ENCODE data around the gene BRICD5. TPM values are rescaled to one million over a fixed set of nuclear protein-coding genes. Genes with fewer than 3 reads are reported as not detected.

Gene BRICD5
- total RNA-seq, 3 donors from 2014 or later (not counting 1 experiment from before 2014, with no cell fraction given): 3.2 to 5.2 (median 3.6) TPM

DNA sequence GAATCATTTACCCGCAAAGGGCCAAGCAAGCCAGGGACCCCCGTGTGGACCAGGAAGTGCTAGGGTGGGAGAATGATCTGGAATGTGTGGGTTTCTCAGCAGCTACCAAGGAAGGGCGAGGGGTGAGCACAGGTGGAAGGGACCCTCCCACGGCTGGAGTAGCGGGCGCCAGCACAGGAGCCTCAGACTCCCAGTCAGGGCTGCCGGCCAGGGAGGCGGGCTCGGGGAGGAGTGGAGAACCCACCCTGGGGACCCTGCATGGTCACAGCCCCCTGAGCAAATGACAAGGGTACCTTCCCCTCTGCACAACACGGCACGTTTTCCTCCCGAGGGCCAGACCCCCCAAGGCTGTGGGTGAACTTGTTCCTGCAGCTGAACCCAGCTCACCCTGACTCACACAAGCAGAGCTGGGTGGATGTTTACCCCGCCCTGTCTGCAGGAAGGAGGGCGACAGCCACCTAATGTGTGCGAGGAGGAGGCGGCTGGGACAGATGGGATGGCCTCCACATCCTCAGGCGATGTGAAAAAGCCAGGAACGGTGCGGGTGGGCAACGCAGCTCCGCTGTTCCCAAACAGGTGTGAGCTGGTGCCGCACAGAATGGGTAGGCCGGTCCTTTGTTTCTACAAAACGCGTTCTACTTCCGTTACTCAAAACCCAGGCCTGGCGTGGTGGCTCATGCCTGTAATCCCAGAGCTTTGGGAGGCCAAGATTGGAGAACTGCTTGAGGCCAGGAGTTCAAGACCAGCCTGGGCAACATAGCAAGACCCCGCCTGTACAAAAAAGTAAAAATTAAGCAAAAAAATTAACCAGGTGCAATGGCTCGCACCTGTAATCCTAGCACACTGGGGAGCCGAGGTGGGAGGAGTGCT lies 34.5 kb upstream of the BRICD5 start:
- ATAC-seq (no peak), DNase-seq (no peak)
- 96% methylated on average over 30 of the region's 30 CpGs for WGBS (ENCODE audit: insufficient coverage)
- H3K4me3 Mint-ChIP-seq: no peak overlapping the region
- H3K36me3 Mint-ChIP-seq: no peaks in the 10 kb centered on the region
- no peak overlapping the region for H3K27ac Mint-ChIP-seq
- Histone ChIP-seq H3K27me3 (ENCODE audit: control insufficient read depth, insufficient read depth, low read length) (no peaks in the 10 kb centered on the region), H3K27ac (ENCODE audit: low read length) (no peak overlapping the region), H3K9me3 (ENCODE audit: control insufficient read depth, insufficient read depth, low read length) (no peaks in the 10 kb centered on the region), H3K4me3 (ENCODE audit: low read length) (no peak overlapping the region), H3K4me1 (ENCODE audit: control insufficient read depth, insufficient read depth, low read length) (peaks cover 2% of the 10 kb centered on the region), H3K36me3 (ENCODE audit: control insufficient read depth, insufficient read depth, low read length) (peaks cover 29% of the 10 kb centered on the region)
- H3K9me3 Mint-ChIP-seq: no peaks in the 10 kb centered on the region
- TF ChIP-seq, protein P1, sequence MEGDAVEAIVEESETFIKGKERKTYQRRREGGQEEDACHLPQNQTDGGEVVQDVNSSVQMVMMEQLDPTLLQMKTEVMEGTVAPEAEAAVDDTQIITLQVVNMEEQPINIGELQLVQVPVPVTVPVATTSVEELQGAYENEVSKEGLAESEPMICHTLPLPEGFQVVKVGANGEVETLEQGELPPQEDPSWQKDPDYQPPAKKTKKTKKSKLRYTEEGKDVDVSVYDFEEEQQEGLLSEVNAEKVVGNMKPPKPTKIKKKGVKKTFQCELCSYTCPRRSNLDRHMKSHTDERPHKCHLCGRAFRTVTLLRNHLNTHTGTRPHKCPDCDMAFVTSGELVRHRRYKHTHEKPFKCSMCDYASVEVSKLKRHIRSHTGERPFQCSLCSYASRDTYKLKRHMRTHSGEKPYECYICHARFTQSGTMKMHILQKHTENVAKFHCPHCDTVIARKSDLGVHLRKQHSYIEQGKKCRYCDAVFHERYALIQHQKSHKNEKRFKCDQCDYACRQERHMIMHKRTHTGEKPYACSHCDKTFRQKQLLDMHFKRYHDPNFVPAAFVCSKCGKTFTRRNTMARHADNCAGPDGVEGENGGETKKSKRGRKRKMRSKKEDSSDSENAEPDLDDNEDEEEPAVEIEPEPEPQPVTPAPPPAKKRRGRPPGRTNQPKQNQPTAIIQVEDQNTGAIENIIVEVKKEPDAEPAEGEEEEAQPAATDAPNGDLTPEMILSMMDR (IDR thresholded peaks at IDR 0.05): no peak
- no peaks in the 10 kb centered on the region for H3K4me1 Mint-ChIP-seq
- H3K27me3 Mint-ChIP-seq (ENCODE audit: low read depth in 2 of 2): no peaks in the 10 kb centered on the region
- intact Hi-C loops (cut with micrococcal nuclease): no loop called here

DNA sequence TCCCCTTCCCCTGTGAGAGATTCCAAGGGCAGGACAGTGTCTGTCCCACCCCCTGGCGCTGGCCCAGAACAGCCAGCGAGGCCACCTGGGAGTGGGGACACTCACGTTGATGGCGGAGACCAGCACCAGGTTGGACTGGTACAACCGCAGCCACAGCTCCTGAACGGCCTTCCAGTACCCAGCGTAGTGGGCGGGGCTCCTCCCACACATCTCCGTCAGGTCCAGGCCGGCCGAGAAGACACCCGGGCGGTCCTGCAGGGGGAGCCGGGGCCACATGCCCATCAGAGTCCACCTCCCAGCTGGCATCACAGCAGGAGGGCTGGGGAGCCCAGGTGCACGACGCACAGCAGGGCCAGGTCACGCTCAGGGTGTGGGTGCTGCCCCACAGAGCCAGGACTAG lies 33.6 kb upstream of the BRICD5 start:
- no peak overlapping the region for H3K27ac ChIP-seq (ENCODE audit: low read length)
- H3K27me3 Mint-ChIP-seq (ENCODE audit: low read depth in 2 of 2): no peaks in the 10 kb centered on the region
- 90% methylated on average over 17 of the region's 17 CpGs for WGBS (ENCODE audit: insufficient coverage)
- H3K9me3 Mint-ChIP-seq: no peaks in the 10 kb centered on the region
- H3K4me3 Mint-ChIP-seq: no peak overlapping the region
- no peaks in the 10 kb centered on the region for H3K9me3 ChIP-seq (ENCODE audit: control insufficient read depth, insufficient read depth, low read length)
- H3K4me1 ChIP-seq (ENCODE audit: control insufficient read depth, insufficient read depth, low read length): no peaks in the 10 kb centered on the region
- H3K4me1 Mint-ChIP-seq: no peaks in the 10 kb centered on the region
- H3K36me3 Mint-ChIP-seq: no peaks in the 10 kb centered on the region
- H3K27me3 ChIP-seq (ENCODE audit: control insufficient read depth, insufficient read depth, low read length): no peaks in the 10 kb centered on the region
- peaks cover 29% of the 10 kb centered on the region for H3K36me3 ChIP-seq (ENCODE audit: control insufficient read depth, insufficient read depth, low read length)
- TF ChIP-seq, protein P1 (IDR thresholded peaks at IDR 0.05): no peak
- no peak for DNase-seq
- H3K4me3 ChIP-seq (ENCODE audit: low read length): no peak overlapping the region
- intact Hi-C loops (cut with micrococcal nuclease): no loop called here
- ATAC-seq: no peak
- no peak overlapping the region for H3K27ac Mint-ChIP-seq

DNA sequence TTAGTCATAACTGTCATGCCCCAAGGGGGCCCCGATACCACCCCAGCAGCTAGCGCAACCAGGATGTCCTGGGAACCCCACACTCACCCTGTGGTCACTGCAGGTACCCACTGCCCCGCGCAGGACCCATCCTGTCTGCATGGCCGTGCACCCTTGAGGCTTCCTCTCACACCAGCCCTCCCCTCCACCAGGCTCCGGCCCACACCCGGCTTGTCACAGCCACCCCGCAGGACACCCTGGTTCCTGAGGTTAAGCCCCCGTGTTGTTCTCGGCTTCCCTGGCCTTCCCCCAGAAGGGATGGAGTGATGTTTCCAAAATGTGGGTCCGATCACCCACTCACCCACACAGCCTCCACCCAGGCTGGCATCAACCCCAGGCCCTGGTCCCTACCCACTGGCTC lies 33.1 kb upstream of the BRICD5 start:
- WGBS (ENCODE audit: insufficient coverage): 93% methylated on average over 11 of the region's 11 CpGs

More for the DNA sequence above, 33.1 kb upstream of the BRICD5 start:
- intact Hi-C loops (cut with micrococcal nuclease): no loop called here
- Histone ChIP-seq H3K4me3 (ENCODE audit: low read length) (no peak overlapping the region), H3K27ac (ENCODE audit: low read length) (no peak overlapping the region), H3K4me1 (ENCODE audit: control insufficient read depth, insufficient read depth, low read length) (no peaks in the 10 kb centered on the region), H3K9me3 (ENCODE audit: control insufficient read depth, insufficient read depth, low read length) (no peaks in the 10 kb centered on the region), H3K36me3 (ENCODE audit: control insufficient read depth, insufficient read depth, low read length) (peaks cover 29% of the 10 kb centered on the region), H3K27me3 (ENCODE audit: control insufficient read depth, insufficient read depth, low read length) (no peaks in the 10 kb centered on the region)
- Mint-ChIP-seq H3K9me3 (no peaks in the 10 kb centered on the region), H3K4me3 (no peak overlapping the region), H3K27ac (no peak overlapping the region), H3K4me1 (no peaks in the 10 kb centered on the region), H3K36me3 (no peaks in the 10 kb centered on the region), H3K27me3 (ENCODE audit: low read depth in 2 of 2) (no peaks in the 10 kb centered on the region)
- TF ChIP-seq, protein P1 (IDR thresholded peaks at IDR 0.05): no peak
- DNase-seq (no peak), ATAC-seq (no peak)
